Spleen (tissue), 13 donors: ENCODE results near the gene ADPRS. TPM values are rescaled to one million over a fixed set of nuclear protein-coding genes. Genes with fewer than 3 reads are reported as not detected.
A peak's percentile ranks its signal among the peaks of the same experiment; 100 is the strongest.

Source experiments
- DNase-seq: peaks from one replicate; pipeline ENCODE4 v3.0.0-alpha.2; 2020
- H3K27ac ChIP-seq, 8 donors: fragments of 200-600 bp; sonication (generic) in 7 of 8; 1 replicate in 4 of 8; 2 replicates in 4 of 8; pipeline versions ENCODE4 v1.5.0 to v1.8.0; 2016 to 2021; ENCODE audit warnings: inconsistent platforms in 4 of 8, mild to moderate bottlenecking in 4 of 8, moderate library complexity in 1 of 8
- H3K27me3 ChIP-seq, 7 donors: fragments of 200-600 bp; sonication (generic) in 6 of 7; replicated peaks in 1 of 7; 1 replicate in 4 of 7; 2 replicates in 3 of 7; pipeline versions ENCODE4 v1.5.0 to v1.8.0; 2016 to 2021; ENCODE audit warnings: inconsistent platforms in 3 of 7, mild to moderate bottlenecking in 1 of 7
- H3K36me3 ChIP-seq, 6 donors: fragments of 200-600 bp; sonication (generic) in 5 of 6; 1 replicate in 4 of 6; 2 replicates in 2 of 6; pipeline versions ENCODE4 v1.5.0 to v1.8.0; 2016 to 2021; ENCODE audit warnings: inconsistent platforms in 2 of 6
- H3K4me1 ChIP-seq, 6 donors: fragments of 200-600 bp; sonication (generic) in 5 of 6; 1 replicate in 3 of 6; 2 replicates in 3 of 6; pipeline versions ENCODE4 v1.5.0 to v1.8.0; 2016 to 2021; ENCODE audit warnings: inconsistent platforms in 3 of 6
- H3K4me3 ChIP-seq, 8 donors: fragments of 200-600 bp; sonication (generic) in 7 of 8; 1 replicate in 4 of 8; 2 replicates in 4 of 8; pipeline versions ENCODE4 v1.5.0 to v1.8.0; 2016 to 2021; ENCODE audit warnings: inconsistent platforms in 4 of 8, mild to moderate bottlenecking in 4 of 8, moderate library complexity in 2 of 8
- H3K9me3 ChIP-seq, 8 donors: fragments of 200-600 bp; sonication (generic) in 7 of 8; 1 replicate in 4 of 8; 2 replicates in 4 of 8; pipeline versions ENCODE4 v1.5.0 to v1.8.0; 2016 to 2021; ENCODE audit warnings: inconsistent platforms in 4 of 8
- CTCF ChIP-seq, 11 experiments: fragments of 200-600 bp in 7 of 11; fragments of 450-650 bp in 4 of 11; sonication (generic) in 4 of 11; IDR thresholded peaks in 8 of 11; conservative IDR thresholded peaks in 3 of 11; 1 replicate in 7 of 11; 2 replicates in 4 of 11; pipeline versions ENCODE4 v1.4.0 to v1.8.0; 2016 to 2021; ENCODE audit warnings: antibody characterized with exemption in 11 of 11, inconsistent platforms in 4 of 11, mild to moderate bottlenecking in 1 of 11
- POLR2A ChIP-seq, 3 donors: fragments of 450-650 bp; IDR thresholded peaks; one replicate each; pipeline ENCODE4 v1.5.1; 2017; ENCODE audit warnings: antibody characterized with exemption in 3 of 3, mild to moderate bottlenecking in 1 of 3
- POLR2AphosphoS5 ChIP-seq, 3 donors: sonication (generic); formaldehyde crosslinking; IDR thresholded peaks; one replicate each; pipeline ENCODE4 v1.5.1; 2017; ENCODE audit warnings: antibody characterized with exemption in 3 of 3
- WGBS, 5 donors: extraction: QIAGEN DNeasy Blood & Tissue Kit in 3 of 5; methylation state at CpG; one replicate each; pipeline versions ENCODE4 v1.1.5 to v1.1.7; 2013 to 2018; 5-methylcytosine and 5-hydroxymethylcytosine counted together
- intact Hi-C: fragments of 100-400 bp; cut with DNase I; formaldehyde crosslinking; loops from one replicate; pipeline ENCODE4 v1.15.0; 2023; ENCODE audit warnings: low total_unique reads
- long read RNA-seq, 2 donors: transcript quantifications; one replicate each; lab custom pipeline, GENCODE V29; 2026
- polyA plus RNA-seq, 3 donors: library from polyadenylated mRNA; stranded (reverse); fragments of 200-250 nt; gene quantifications; one replicate each; pipeline ENCODE4 v1.2.1, GENCODE V29; 2013
- total RNA-seq, 7 donors: library from RNA; depleted of rRNA in 3 of 7; stranded (reverse); fragments of >200 nt in 3 of 7; fragmentation: NEBNext Ultra II Directional in 4 of 7; extraction: Animal tissue kit (Norgen Biotek cat#: 25700) in 4 of 7; gene quantifications; one replicate each; pipeline versions ENCODE4 v1.1.0 to v1.2.1, GENCODE V29; 2016 to 2021
- donor health status: healthy with polysubstance abuse.
- donor health status: DM: no; HTN: no; CAD: no; lungs with moderate emphysema.
- donor health status: DM: no; HTN: no; CAD: no.
- donor health status: Bipolar disorder and iron deficiency.
- donor health status: healthy.
- donor health status: DM: no; HTN: no; CAD: no.
- donor health status: DM: yes; HTN: yes; CAD: no.

Gene ADPRS
- total RNA-seq: 10 to 100 TPM; 21.3 to 44.9 (median 26.6) TPM
- polyA plus RNA-seq: 10 to 100 TPM; 21.3 to 34.0 (median 22.2) TPM
- long read RNA-seq, donor 1, transcript ADPRHL2-201 (6 exons, 1,668 nt): major isoform, 11 of 11 reads
- long read RNA-seq, donor 1, partial matches to known transcripts: 0 of 11 reads
- long read RNA-seq, donor 1, other reads (novel, unspliced or antisense): 0 of 11 reads
- long read RNA-seq, donor 2, transcript ADPRHL2-201 (6 exons, 1,668 nt): major isoform, 15 of 28 reads
- long read RNA-seq, donor 2, partial matches to known transcripts: 13 of 28 reads
- long read RNA-seq, donor 2, other reads (novel, unspliced or antisense): 0 of 28 reads

- peak; percentile 98 for DNase-seq
- Histone ChIP-seq H3K27me3 (peaks cover 0 to 31% (median 14%) of the 10 kb centered on the region in 7 donors), H3K9me3 (no peaks in the 10 kb centered on the region), H3K36me3 (peaks cover 5 to 35% (median 29%) of the 10 kb centered on the region in 6 donors), H3K27ac (peak within 1 kb of the TSS; percentile 80 to 96 (median 96)), H3K4me1 (peaks cover 24 to 68% (median 55%) of the 10 kb centered on the region in 6 donors), H3K4me3 (peak within 1 kb of the TSS; percentile 81 to 100 (median 100))
- intact Hi-C loops: no loop called here
- TF ChIP-seq POLR2AphosphoS5 (IDR thresholded peaks at IDR 0.05): peak; percentile 97 to 99 (median 98)
- TF ChIP-seq CTCF (IDR thresholded peaks at IDR 0.05 in 8 of 11, conservative IDR thresholded peaks at IDR 0.05 in 3 of 11): peak; percentile 99 to 100 (median 99)
- peak; percentile 62 to 86 (median 81) for TF ChIP-seq POLR2A (IDR thresholded peaks at IDR 0.05)
- 0 to 1% (median 1%) methylated on average over 28 to 84 of the region's 84 CpGs for WGBS, 5 donors
Observed at GRCh38 chr1:36088577-36089392, at the start of gene ADPRS. TSS of gene ADPRS (plus strand) at chr1:36088892. CDS start at chr1:36088905, 13 bp downstream.

DNA sequence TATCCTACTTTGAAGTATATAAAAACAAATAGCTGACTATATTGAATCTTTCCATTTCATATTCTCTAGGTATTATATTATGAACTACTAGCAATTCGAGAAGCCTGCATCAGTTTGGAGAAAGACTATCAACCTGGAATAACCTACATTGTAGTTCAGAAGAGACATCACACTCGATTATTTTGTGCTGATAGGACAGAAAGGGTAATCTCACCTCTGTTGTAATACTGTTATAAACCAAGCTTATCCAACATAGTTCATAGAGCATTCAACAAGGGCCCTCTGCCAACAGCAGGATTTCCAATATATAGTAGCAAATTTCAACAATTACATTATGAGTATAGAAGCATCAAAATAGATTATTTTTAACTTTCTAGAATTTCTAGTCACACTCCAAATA lies 48.5 kb upstream of the ADPRS start:
- Histone ChIP-seq H3K36me3 (peaks cover 0 to 100% (median 69%) of the 10 kb centered on the region in 6 donors), H3K4me3 (no peak overlapping the region), H3K4me1 (peaks cover 0 to 9% (median 0%) of the 10 kb centered on the region in 6 donors), H3K27me3 (no peaks in the 10 kb centered on the region), H3K9me3 (no peaks in the 10 kb centered on the region), H3K27ac (no peak overlapping the region)
- TF ChIP-seq CTCF (IDR thresholded peaks at IDR 0.05 in 8 of 11, conservative IDR thresholded peaks at IDR 0.05 in 3 of 11): no peak
- intact Hi-C loops: no loop called here
- WGBS, 5 donors: 88 to 100% (median 97%) methylated on average over 2 of the region's 2 CpGs
- DNase-seq: no peak

DNA sequence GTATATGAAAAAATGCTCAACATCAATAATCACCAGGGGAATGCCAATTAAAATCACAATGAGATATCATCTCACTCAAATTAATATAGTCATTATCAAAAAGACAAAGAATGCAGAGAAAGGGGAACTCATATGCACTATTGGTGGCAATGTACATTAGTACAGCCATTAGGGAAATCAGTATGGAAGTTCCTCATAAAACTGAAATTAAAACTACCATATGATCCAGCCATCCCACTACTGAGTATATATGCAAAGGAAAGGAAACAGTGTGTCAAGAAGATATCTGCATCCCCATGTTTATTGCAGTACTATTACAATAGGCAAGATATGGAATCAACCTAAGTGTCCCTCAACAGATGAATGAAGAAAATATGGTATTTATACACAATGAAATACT lies 36.9 kb upstream of the ADPRS start:
- Histone ChIP-seq H3K27me3 (no peaks in the 10 kb centered on the region), H3K36me3 (peaks cover 0 to 80% (median 21%) of the 10 kb centered on the region in 6 donors), H3K27ac (no peak overlapping the region), H3K4me1 (peaks cover 0 to 7% (median 0%) of the 10 kb centered on the region in 6 donors), H3K4me3 (no peak overlapping the region), H3K9me3 (peaks cover 0 to 14% (median 11%) of the 10 kb centered on the region in 8 donors)
- TF ChIP-seq POLR2A (IDR thresholded peaks at IDR 0.05) (no peak), CTCF (IDR thresholded peaks at IDR 0.05 in 8 of 11, conservative IDR thresholded peaks at IDR 0.05 in 3 of 11) (no peak), POLR2AphosphoS5 (IDR thresholded peaks at IDR 0.05) (no peak)
- intact Hi-C loops: no loop called here
- DNase-seq: no peak

DNA sequence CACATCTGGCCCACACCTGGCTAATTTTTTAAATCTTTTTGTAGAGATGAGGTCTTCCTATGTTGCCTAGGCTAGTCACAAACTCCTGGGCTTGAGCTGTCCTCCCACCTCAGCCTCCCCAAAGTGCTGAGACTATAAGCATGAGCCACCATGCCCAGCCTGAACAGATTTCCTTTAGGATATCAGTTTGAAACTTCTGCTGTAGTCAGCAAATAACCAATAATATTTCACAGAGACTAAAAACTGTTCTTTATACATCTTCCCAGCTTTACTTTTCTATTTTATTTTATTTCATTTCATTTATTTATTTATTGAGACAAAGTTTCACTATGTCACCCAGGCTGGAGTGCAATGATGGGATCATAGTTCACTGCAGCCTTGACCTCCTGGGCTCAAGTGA lies 34.7 kb upstream of the ADPRS start:
- no peak for DNase-seq
- intact Hi-C loops: no loop called here
- TF ChIP-seq POLR2AphosphoS5 (IDR thresholded peaks at IDR 0.05) (no peak), CTCF (IDR thresholded peaks at IDR 0.05 in 8 of 11, conservative IDR thresholded peaks at IDR 0.05 in 3 of 11) (no peak), POLR2A (IDR thresholded peaks at IDR 0.05) (no peak)
- Histone ChIP-seq H3K4me3 (no peak overlapping the region), H3K4me1 (peaks cover 0 to 7% (median 0%) of the 10 kb centered on the region in 6 donors), H3K27ac (no peak overlapping the region), H3K36me3 (peaks cover 0 to 70% (median 15%) of the 10 kb centered on the region in 6 donors), H3K27me3 (no peaks in the 10 kb centered on the region), H3K9me3 (no peaks in the 10 kb centered on the region)
